K562 (cell line): ENCODE results near the gene TMEM239.

ENCODE experiments used
- BCL6 ChIP-seq: fragments of 250-450 bp; sonication (Bioruptor Pico); IDR thresholded peaks from 2 replicates; pipeline ENCODE4 v1.4.0; 2020
- CBFB ChIP-seq: sonication (generic); formaldehyde crosslinking; IDR thresholded peaks from 2 replicates; pipeline ENCODE4 v1.4.0; 2020; ENCODE audit warnings: mild to moderate bottlenecking, missing genetic modification reagents
- CTCF ChIP-seq, 3 experiments: IDR thresholded peaks in 2 of 3; conservative IDR thresholded peaks in 1 of 3; 2 replicates each; pipeline ENCODE4 v1.5.1; 2011 to 2012; ENCODE audit warnings: low read length in 3 of 3, mild to moderate bottlenecking in 3 of 3, control low read depth in 2 of 3, improper control_type of control experiment in 1 of 3, inconsistent platforms in 1 of 3, low read depth in 1 of 3, mixed read lengths in 1 of 3, moderate library complexity in 1 of 3; ENCODE audit not compliant: insufficient read depth in 2 of 3
- MAFF ChIP-seq: IDR thresholded peaks from 2 replicates; pipeline ENCODE4 v1.6.1; 2012; ENCODE audit warnings: low read length, improper control_type of control experiment
- POLR2A ChIP-seq: fragments of 450-650 bp; conservative IDR thresholded peaks from 2 replicates; pipeline ENCODE4 v1.6.1; 2016
- RAD21 ChIP-seq, 2 experiments: fragments of 250-450 bp in 1 of 2; fragments of 450-650 bp in 1 of 2; sonication (Bioruptor Pico) in 1 of 2; formaldehyde crosslinking in 1 of 2; IDR thresholded peaks in 1 of 2; conservative IDR thresholded peaks in 1 of 2; 2 replicates each; pipeline versions ENCODE4 v1.4.0 to v1.8.0; 2020 to 2022; ENCODE audit warnings: mild to moderate bottlenecking in 2 of 2, moderate library complexity in 1 of 2
- TARDBP ChIP-seq: fragments of 450-650 bp; IDR thresholded peaks from 2 replicates; pipeline ENCODE4 v1.6.1; 2016
- TCF7L2 ChIP-seq: fragments of 150-350 bp; IDR thresholded peaks from 2 replicates; pipeline ENCODE4 v1.6.1; 2016; ENCODE audit warnings: low read depth, mild to moderate bottlenecking, low read length, moderate library complexity

DNA sequence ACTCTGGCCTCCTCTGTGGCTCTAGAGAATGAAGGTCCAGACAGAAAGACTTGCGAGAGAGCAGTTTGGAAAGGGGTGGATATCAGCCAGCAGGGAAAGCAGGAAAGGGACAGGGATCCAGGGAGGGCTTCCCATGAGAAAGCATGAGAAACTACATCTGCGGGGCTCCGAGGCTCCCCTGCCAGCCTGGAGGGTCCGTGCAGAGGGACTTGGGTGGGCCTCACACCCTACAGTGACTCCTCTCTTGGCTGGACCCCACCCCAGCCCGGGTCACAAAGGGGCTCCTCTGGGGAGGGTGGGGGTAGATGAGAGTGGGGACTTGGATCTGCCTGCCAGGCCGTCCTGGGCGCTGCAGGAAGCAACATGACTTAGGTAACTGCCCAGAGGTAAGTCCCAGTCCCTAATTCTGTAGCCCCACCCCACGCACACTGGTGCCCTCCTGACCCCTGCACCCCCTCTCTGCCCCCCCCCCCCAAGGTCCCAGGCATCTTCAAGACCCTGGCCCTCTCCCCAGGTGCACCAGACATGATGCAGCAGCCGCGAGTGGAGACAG is at the start of gene TMEM239:
- TF ChIP-seq TCF7L2: no peak
- TF ChIP-seq BCL6 (CRISPR knock-in tag): no peak
- TF ChIP-seq POLR2A: no peak
- no peak for TF ChIP-seq CTCF (IDR thresholded peaks at IDR 0.05 in 2 of 3, conservative IDR thresholded peaks at IDR 0.05 in 1 of 3; ENCODE audit: insufficient read depth in 2 of 3, low read depth in 1 of 3, low read length in 3 of 3)
- no peak for TF ChIP-seq RAD21 (CRISPR knock-in tag; conservative IDR thresholded peaks at IDR 0.05 in 1 of 2, IDR thresholded peaks at IDR 0.05 in 1 of 2)
- TF ChIP-seq MAFF: no peak
- no peak for TF ChIP-seq CBFB (CRISPR knock-in tag)
- TF ChIP-seq TARDBP: no peak
